OCI-LY3 (cell line): Measurements from ENCODE around the gene LRRC8D.
"Not testable (repeated sequence)": the region's sequence is repeated elsewhere in the genome, so short reads cannot be mapped to it uniquely, and the experiment has no call there.

Source experiments
- H2AFZ ChIP-seq: fragments of 200-600, 300-600 bp; shearing (Covaris generic); 2 replicates; pipeline ENCODE4 v1.6.0; 2014; ENCODE audit warnings: antibody characterized with exemption, low read depth, low read length
- H3K27ac ChIP-seq: fragments of 200-600, 300-600 bp; sonication (generic); 2 replicates; pipeline ENCODE4 v1.5.1; 2014; ENCODE audit warnings: mild to moderate bottlenecking, low read length, moderate library complexity, mixed read lengths
- H3K27me3 ChIP-seq: fragments of 200-600, 300-600 bp; sonication (generic); 2 replicates; pipeline ENCODE4 v1.6.1; 2014; ENCODE audit warnings: low read depth, low read length, mixed read lengths
- H3K36me3 ChIP-seq: fragments of 200-600, 300-600 bp; sonication (generic); replicated peaks from 2 replicates; pipeline ENCODE3; 2014; ENCODE audit warnings: low read depth, low read length, mixed read lengths
- H3K4me1 ChIP-seq: fragments of 300-600, 200-600 bp; sonication (generic); 2 replicates; pipeline ENCODE4 v1.6.1; 2014; ENCODE audit warnings: low read length, mixed read lengths
- H3K4me2 ChIP-seq: fragments of 200-600, 300-600 bp; sonication (generic); 2 replicates; pipeline ENCODE4 v1.6.1; 2014; ENCODE audit warnings: low read length, mixed read lengths
- H3K4me3 ChIP-seq: fragments of 300-600, 200-600 bp; sonication (generic); 2 replicates; pipeline ENCODE4 v1.5.1; 2014; ENCODE audit warnings: antibody characterized with exemption, mild to moderate bottlenecking, low read length, moderate library complexity
- H3K79me2 ChIP-seq: fragments of 300-600, 200-600 bp; shearing (Covaris generic); 2 replicates; pipeline ENCODE4 v1.6.1; 2014; ENCODE audit warnings: mild to moderate bottlenecking, low read length, mixed read lengths
- H3K9ac ChIP-seq: fragments of 300-600, 200-600 bp; shearing (Covaris generic); 2 replicates; pipeline ENCODE4 v1.6.0; 2014; ENCODE audit warnings: mild to moderate bottlenecking, low read length, moderate library complexity
- H3K9me3 ChIP-seq: fragments of 200-600, 300-600 bp; shearing (Covaris generic); 2 replicates; pipeline ENCODE4 v1.6.1; 2014; ENCODE audit warnings: low read length, mixed read lengths; ENCODE audit not compliant: insufficient read depth
- H4K20me1 ChIP-seq: fragments of 200-600, 300-600 bp; sonication (generic); 2 replicates; pipeline ENCODE4 v1.6.1; 2016; ENCODE audit warnings: low read length, mixed read lengths; ENCODE audit not compliant: insufficient read depth
- CTCF ChIP-seq: fragments of 200-600, 300-600 bp; sonication (generic); IDR thresholded peaks from 2 replicates; pipeline ENCODE4 v1.5.1; 2014; ENCODE audit warnings: antibody characterized with exemption, low read length, low read depth
- EZH2phosphoT487 ChIP-seq: fragments of 200-600 bp; shearing (Covaris generic); IDR thresholded peaks from 2 replicates; pipeline ENCODE4 v1.6.1; 2018; ENCODE audit warnings: antibody characterized with exemption, mixed run types, low read depth

Gene LRRC8D

GRCh38 chr1:89790592-89790991 lies 30.2 kb upstream of the LRRC8D start:
- Histone ChIP-seq H3K79me2 (no peaks in the 10 kb centered on the region), H3K36me3 (no peaks in the 10 kb centered on the region), H3K9me3 (no peaks in the 10 kb centered on the region), H2AFZ (no peak overlapping the region), H3K4me1 (no peaks in the 10 kb centered on the region), H3K4me3 (no peak overlapping the region), H3K9ac (no peak overlapping the region), H3K27me3 (no peaks in the 10 kb centered on the region), H3K27ac (no peak overlapping the region), H3K4me2 (no peak overlapping the region), H4K20me1 (no peaks in the 10 kb centered on the region)
- TF ChIP-seq EZH2phosphoT487 (no peak), CTCF (no peak)

GRCh38 chr1:89791064-89791726 lies 29.6 kb upstream of the LRRC8D start:
- no peak overlapping the region for H3K9ac ChIP-seq
- H3K4me3 ChIP-seq = no peak overlapping the region
- H4K20me1 ChIP-seq = no peaks in the 10 kb centered on the region
- no peak overlapping the region for H2AFZ ChIP-seq
- H3K27ac ChIP-seq = no peak overlapping the region
- no peaks in the 10 kb centered on the region for H3K9me3 ChIP-seq
- no peak overlapping the region for H3K4me2 ChIP-seq
- no peaks in the 10 kb centered on the region for H3K27me3 ChIP-seq
- TF ChIP-seq EZH2phosphoT487 (no peak), CTCF (no peak)
- no peaks in the 10 kb centered on the region for H3K4me1 ChIP-seq
- no peaks in the 10 kb centered on the region for H3K36me3 ChIP-seq
- H3K79me2 ChIP-seq = no peaks in the 10 kb centered on the region

GRCh38 chr1:89794406-89794805 lies 26.4 kb upstream of the LRRC8D start:
- no peaks in the 10 kb centered on the region for H3K79me2 ChIP-seq
- no peaks in the 10 kb centered on the region for H3K27me3 ChIP-seq
- H3K36me3 ChIP-seq = no peaks in the 10 kb centered on the region
- no peaks in the 10 kb centered on the region for H4K20me1 ChIP-seq
- H3K9me3 ChIP-seq = no peaks in the 10 kb centered on the region
- no peaks in the 10 kb centered on the region for H3K4me1 ChIP-seq
- H3K4me3 ChIP-seq = no peak overlapping the region
- no peak overlapping the region for H2AFZ ChIP-seq
- TF ChIP-seq CTCF (no peak), EZH2phosphoT487 (no peak)
- H3K4me2 ChIP-seq = no peak overlapping the region
- H3K27ac ChIP-seq = no peak overlapping the region
- no peak overlapping the region for H3K9ac ChIP-seq

GRCh38 chr1:89795571-89795970 lies 25.3 kb upstream of the LRRC8D start:
- H4K20me1 ChIP-seq, H2AFZ ChIP-seq, H3K9ac ChIP-seq, H3K27me3 ChIP-seq, H3K36me3 ChIP-seq, H3K4me3 ChIP-seq, H3K4me1 ChIP-seq, H3K9me3 ChIP-seq, H3K4me2 ChIP-seq, H3K27ac ChIP-seq, H3K79me2 ChIP-seq: not testable (repeated sequence)

- not testable (repeated sequence) for H3K36me3 ChIP-seq, H3K4me1 ChIP-seq, H3K27me3 ChIP-seq, H3K9me3 ChIP-seq, H2AFZ ChIP-seq, H3K79me2 ChIP-seq, H3K9ac ChIP-seq, H3K27ac ChIP-seq, H4K20me1 ChIP-seq, H3K4me2 ChIP-seq, H3K4me3 ChIP-seq
Measured at GRCh38 chr1:89797876-89798275, 23.0 kb upstream of the LRRC8D start.
